IPS-18c (cell line): ENCODE results near the gene ESRRA.

Experiments used
- H3K4me3 ChIP-seq: 2 replicates; pipeline ENCODE4 v1.7.0; 2013; ENCODE audit warnings: low read depth, mild to moderate bottlenecking, low read length, moderate library complexity; ENCODE audit not compliant: insufficient read depth
- H3K9me3 ChIP-seq: one replicate; pipeline ENCODE4 v1.6.1; 2013; ENCODE audit warnings: mild to moderate bottlenecking, low read length, moderate library complexity; ENCODE audit not compliant: control insufficient read depth, insufficient read depth

Gene ESRRA

DNA sequence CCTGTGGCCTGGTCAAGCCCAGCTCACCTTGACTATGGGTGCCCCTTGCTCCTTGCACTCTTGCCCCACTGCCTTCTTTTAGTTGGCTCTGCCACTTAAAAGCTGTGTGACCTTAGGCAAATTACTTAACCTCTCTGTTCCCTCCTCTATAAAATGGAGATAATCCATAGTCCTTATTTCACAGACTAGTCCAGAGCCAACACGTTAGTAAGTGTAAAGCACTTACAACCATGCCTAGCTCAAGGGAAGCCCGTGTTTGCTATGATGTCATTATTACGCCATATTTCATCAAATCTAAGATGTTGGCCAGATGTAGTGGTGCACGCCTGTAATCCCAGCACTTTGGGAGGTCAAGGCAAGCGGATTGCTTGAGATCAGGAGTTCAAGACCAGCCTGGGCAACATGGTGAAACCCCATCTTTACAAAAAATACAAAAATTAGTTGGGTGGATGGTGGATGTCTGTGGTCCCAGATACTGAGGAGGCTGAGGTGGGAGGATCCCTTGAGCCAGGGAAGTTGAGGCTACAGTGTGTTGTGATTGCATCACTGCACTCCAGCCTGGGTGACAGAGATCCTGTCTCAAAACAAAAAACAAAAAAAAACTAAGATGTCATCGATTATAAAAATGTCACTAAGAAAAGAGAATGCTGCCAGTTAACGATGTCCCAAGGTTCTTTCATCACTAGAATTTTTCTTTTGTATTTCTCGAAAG, 32.4 kb downstream of the ESRRA start:
- no peaks in the 10 kb centered on the region for H3K9me3 ChIP-seq
- no peak overlapping the region for H3K4me3 ChIP-seq

- no peak overlapping the region for H3K4me3 ChIP-seq
Measured at GRCh38 chr11:64338716-64339115, 33.4 kb downstream of the ESRRA start.

DNA sequence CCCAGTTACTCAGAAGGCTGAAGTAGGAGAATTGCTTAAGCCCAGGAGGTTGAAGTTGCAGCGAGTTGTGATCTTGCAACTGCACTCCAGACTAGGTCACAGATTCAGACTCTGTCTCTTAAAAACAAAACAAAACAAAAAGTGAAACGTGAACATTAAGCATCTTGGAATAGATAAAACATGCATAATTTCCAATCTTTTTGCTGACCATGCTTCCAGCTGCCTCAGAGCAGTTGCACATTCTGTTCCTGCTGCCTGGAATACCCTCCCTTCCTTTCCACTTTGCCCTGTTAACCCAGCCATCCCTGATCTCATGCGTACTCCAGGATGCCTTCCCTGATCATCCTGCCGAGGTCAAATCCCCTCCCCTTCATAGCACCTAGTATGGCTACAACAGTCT, 34.0 kb downstream of the ESRRA start:
- no peak overlapping the region for H3K4me3 ChIP-seq

More at GRCh38 chr11:64338716-64339115, 33.4 kb downstream of the ESRRA start:
- no peaks in the 10 kb centered on the region for H3K9me3 ChIP-seq

DNA sequence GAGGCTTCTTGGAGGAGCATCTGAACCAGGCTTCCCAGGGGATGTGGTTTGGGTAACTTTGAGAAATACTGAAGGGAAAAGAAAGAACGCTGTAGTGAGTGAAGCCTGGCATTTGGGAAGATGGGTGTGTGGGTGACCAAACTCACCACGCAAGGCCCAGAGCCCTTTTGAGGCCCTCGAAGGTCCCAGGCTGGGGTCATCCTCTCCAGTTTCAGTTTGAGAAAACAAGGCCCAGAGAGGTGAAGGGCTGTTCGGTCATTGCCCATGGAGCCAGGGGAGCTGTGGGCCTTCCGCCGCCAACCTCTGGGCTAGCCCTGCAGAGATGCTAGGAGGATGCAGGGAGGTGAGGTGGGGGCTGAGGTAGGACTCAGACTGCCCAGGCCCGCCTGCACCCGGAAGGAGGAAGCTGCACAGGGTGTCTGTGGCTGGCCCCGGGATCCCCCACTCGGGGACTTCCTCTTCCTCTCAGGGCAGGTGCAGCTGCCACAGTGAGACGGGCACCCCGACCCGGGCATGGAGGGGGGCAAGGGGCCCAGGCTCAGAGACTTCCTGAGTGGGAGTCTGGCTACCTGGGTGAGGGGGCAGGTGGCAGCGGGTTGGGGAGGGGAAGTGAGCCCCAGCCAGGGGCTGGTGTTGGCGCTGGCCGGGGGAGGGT, 34.6 kb downstream of the ESRRA start, which contains the start of gene CCDC88B:
TSS of gene CCDC88B (plus strand) at position 451 of the 655 bp plus-strand sequence. CDS start at position 514, 63 bp downstream.
- Histone ChIP-seq H3K9me3 (no peaks in the 10 kb centered on the region), H3K4me3 (peak within 1 kb of the TSS; percentile 63)

More for the DNA sequence above, 34.0 kb downstream of the ESRRA start:
- no peaks in the 10 kb centered on the region for H3K9me3 ChIP-seq

GRCh38 chr11:64340671-64341335, 35.5 kb downstream of the ESRRA start:
- H3K4me3 ChIP-seq: peak overlapping the region; percentile 63
- H3K9me3 ChIP-seq: no peaks in the 10 kb centered on the region

DNA sequence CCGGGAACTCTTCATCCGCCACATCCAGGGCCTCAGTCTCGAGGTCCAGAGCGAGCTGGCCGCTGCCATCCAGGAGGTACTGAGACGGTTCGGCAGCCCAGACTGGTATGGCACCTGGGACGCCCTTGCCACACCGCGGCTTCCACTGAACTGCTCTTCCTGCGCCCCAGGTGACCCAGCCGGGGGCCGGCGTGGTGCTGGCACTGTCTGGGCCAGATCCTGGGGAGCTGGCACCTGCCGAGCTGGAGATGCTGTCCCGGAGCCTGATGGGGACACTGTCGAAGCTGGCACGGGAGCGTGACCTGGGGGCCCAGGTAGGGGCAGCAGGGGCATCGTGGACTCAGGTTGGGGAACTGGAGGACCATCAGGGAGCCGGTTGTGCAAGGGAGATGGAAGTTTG, 36.1 kb downstream of the ESRRA start:
- no peaks in the 10 kb centered on the region for H3K9me3 ChIP-seq
- peak overlapping the region; percentile 63 for H3K4me3 ChIP-seq

DNA sequence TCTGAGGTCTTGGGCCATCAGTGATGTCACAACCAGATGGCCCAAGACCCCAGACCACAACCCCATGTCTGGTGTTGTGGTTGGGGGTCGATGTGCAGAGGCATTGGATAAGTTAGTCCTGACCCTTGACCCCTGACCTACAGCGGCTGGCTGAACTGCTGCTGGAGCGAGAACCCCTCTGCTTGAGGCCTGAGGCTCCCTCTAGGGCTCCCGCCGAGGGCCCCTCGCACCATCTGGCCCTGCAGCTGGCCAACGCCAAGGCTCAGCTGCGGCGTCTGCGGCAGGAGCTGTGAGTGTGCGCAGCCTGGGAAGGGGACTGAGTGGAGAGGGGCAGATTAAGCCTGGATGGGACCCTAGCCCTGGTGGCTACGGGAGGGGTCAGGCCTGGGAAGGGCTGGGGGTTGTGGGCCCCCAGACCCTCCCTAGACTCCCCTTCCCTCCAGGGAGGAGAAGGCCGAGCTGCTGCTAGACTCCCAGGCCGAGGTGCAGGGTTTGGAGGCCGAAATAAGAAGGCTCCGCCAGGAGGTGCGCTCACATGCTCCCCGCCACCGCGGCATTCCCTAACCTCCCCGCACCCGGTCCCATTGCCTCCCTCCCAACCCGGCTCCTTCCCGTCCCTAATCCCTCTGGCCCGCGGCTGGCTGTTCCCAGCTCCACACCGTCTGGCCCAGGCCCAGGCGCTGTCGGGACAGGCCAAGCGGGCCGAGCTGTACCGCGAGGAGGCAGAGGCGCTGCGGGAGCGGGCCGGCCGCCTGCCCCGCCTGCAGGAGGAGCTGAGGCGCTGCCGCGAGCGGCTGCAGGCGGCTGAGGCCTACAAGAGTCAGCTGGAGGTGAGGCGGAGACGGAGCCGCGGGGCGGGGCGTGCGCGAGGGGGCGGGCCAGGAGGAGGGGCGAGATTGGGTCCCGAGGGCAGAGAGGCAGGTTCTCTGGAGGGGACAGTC, 36.8 kb downstream of the ESRRA start:
- Histone ChIP-seq H3K4me3 (peak overlapping the region; percentile 63; the same call in 1 of the 2 replicates), H3K9me3 (no peaks in the 10 kb centered on the region)

DNA sequence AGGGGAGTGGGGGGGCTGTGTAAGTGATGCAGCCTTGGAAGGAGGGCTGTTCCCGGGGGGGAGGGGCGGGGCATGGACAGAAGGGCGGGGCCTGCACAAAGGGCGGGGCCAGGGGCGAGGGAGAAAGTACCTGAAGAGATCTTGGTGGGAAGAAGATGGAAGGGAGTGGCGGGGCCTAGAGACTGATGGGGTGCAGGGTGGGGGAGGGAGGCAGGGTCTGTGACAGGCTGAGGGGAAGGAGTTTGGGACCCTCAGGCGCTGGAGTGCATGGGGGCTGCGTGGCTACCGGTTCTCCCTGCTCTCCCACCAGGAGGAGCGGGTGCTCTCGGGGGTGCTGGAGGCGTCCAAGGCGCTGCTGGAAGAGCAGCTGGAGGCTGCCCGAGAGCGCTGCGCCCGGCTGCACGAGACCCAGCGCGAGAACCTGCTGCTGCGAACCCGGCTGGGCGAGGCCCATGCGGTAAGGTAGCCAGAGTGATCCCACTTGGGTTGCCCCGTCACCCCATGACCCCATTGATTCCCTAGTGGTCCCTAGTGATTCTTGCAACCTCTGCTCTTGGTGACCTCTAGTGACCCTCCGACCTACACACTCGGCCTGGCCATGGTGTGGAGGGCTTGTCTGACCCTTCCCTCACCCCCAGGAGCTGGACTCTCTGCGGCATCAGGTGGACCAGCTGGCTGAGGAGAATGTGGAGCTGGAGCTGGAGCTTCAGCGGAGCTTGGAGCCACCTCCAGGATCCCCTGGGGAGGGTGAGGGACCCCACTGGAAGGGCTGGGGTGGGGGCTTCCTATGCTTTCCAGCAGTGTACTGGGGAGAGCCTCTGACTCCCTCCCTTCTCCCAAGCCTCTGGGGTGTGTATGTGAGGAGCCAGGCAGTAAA, 37.8 kb downstream of the ESRRA start:
- peak overlapping the region; percentile 41; the same call in 1 of the 2 replicates for H3K4me3 ChIP-seq

GRCh38 chr11:64343767-64344559, 38.6 kb downstream of the ESRRA start:
- H3K9me3 ChIP-seq: no peaks in the 10 kb centered on the region
- no peak overlapping the region for H3K4me3 ChIP-seq

More for the DNA sequence above, 37.8 kb downstream of the ESRRA start:
- H3K9me3 ChIP-seq: no peaks in the 10 kb centered on the region

DNA sequence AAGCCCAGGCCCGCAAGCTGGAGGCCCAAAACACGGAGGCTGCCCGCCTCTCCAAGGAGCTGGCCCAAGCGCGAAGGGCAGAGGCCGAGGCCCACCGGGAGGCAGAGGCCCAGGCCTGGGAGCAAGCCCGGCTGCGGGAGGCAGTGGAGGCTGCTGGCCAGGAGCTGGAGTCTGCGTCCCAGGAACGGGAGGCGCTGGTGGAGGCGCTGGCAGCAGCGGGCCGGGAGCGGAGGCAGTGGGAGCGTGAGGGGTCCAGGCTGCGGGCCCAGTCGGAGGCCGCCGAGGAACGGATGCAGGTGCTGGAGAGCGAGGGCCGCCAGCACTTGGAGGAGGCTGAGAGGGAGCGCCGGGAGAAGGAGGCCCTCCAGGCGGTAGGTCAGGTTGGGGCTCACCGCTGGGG, 39.5 kb downstream of the ESRRA start:
- no peaks in the 10 kb centered on the region for H3K9me3 ChIP-seq
- H3K4me3 ChIP-seq: no peak overlapping the region

GRCh38 chr11:64347193-64347867, 42.0 kb downstream of the ESRRA start:
- Histone ChIP-seq H3K9me3 (no peaks in the 10 kb centered on the region), H3K4me3 (no peak overlapping the region)

- H3K4me3 ChIP-seq: no peak overlapping the region
- no peaks in the 10 kb centered on the region for H3K9me3 ChIP-seq
Measured at GRCh38 chr11:64348383-64349024, 43.2 kb downstream of the ESRRA start.

DNA sequence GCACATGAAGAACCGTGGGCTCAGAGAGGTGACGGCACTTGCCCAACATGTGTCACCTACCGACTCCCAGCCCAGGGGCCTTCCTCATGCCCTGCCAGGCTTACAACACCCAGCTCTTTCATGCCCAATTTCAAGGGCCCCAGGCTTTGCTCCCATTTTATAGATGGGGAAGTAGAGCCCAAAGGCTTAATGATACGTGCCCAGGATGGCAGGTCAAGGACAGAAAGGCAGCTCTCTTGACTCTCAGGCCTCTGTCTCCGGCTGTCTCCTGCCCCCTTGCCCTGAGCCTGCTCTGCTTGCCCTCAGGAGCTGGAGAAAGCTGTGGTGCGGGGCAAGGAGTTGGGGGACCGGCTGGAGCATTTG, 43.7 kb downstream of the ESRRA start:
- no peaks in the 10 kb centered on the region for H3K9me3 ChIP-seq
- H3K4me3 ChIP-seq: no peak overlapping the region

DNA sequence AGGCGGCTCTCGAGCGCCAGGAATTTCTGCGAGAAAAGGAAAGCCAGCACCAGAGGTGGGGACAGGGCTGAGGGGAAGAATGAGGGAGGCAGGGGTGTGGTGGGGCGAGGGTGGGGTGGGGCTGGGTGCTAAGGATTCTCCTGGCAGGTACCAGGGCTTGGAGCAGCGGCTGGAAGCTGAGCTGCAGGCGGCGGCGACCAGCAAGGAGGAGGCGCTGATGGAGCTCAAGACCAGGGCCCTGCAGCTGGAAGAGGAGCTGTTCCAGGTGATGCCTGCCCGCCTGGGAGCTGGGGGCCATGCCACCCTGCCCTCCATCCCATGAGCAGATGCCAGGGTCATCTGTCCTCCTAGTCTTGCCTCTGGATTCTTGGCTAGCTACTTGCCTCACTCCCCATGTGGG, 44.1 kb downstream of the ESRRA start:
- Histone ChIP-seq H3K9me3 (no peaks in the 10 kb centered on the region), H3K4me3 (no peak overlapping the region)
